GM10266 (cell line): ENCODE measurements around the gene DAD1.
"Not testable (repeated sequence)": the region's sequence is repeated elsewhere in the genome, so short reads cannot be mapped to it uniquely, and the experiment has no call there.

Experiments
- DNase-seq: peaks from one replicate; pipeline ENCODE4 v3.0.0; 2012; ENCODE audit errors: extremely low spot score
- CTCF ChIP-seq: IDR thresholded peaks from 2 replicates; pipeline ENCODE4 v1.5.1; 2012; ENCODE audit warnings: mild to moderate bottlenecking, low read depth; ENCODE audit not compliant: control insufficient read depth, insufficient read depth; ENCODE audit errors: missing control alignments

Gene DAD1

GRCh38 chr14:22569106-22569736 lies 19.8 kb downstream of the DAD1 start:
- no peak for TF ChIP-seq CTCF
- no peak for DNase-seq

- no peak for DNase-seq
- TF ChIP-seq CTCF: no peak
Measured at GRCh38 chr14:22567437-22567836, 21.6 kb downstream of the DAD1 start.

- no peak for DNase-seq
- no peak for TF ChIP-seq CTCF
Measured at GRCh38 chr14:22566845-22567244, 22.2 kb downstream of the DAD1 start.

- not testable (repeated sequence) for DNase-seq
Measured at GRCh38 chr14:22566266-22566665, 22.8 kb downstream of the DAD1 start.

GRCh38 chr14:22565391-22565945 lies 23.6 kb downstream of the DAD1 start:
- DNase-seq: no peak
- TF ChIP-seq CTCF: no peak

GRCh38 chr14:22564463-22564862 lies 24.6 kb downstream of the DAD1 start:
- no peak for DNase-seq
- TF ChIP-seq CTCF: no peak

GRCh38 chr14:22563987-22564386 lies 25.0 kb downstream of the DAD1 start:
- no peak for TF ChIP-seq CTCF
- no peak for DNase-seq
